ENCODE data around the gene SPAG17. TPM values are rescaled to one million over a fixed set of nuclear protein-coding genes. Genes with fewer than 3 reads are reported as not detected.

The SPAG17 gene
- total and polyA plus RNA-seq, 2 donors (not counting 1 experiment from before 2014, with no cell fraction given) = 0.01 to 0.33 TPM

- no peak overlapping the region for H3K27ac ChIP-seq (ENCODE audit: insufficient read depth, low read length)
- no peaks in the 10 kb centered on the region for H3K9me3 ChIP-seq (ENCODE audit: control insufficient read depth, insufficient read depth, low read depth, low read length)
- H3K27me3 ChIP-seq (ENCODE audit: control insufficient read depth, insufficient read depth, low read length) = no peaks in the 10 kb centered on the region
- no peak for DNase-seq (ENCODE audit: low read depth in 2 of 2)
- H2AFZ ChIP-seq (ENCODE audit: low read length) = no peak overlapping the region
- peaks cover 2% of the 10 kb centered on the region for H3K4me1 ChIP-seq (ENCODE audit: control insufficient read depth, extremely low read depth, insufficient read depth, low read length)
- H3K9ac ChIP-seq (ENCODE audit: insufficient read depth, low read length) = no peak overlapping the region
- H4K20me1 ChIP-seq (ENCODE audit: control insufficient read depth, extremely low read depth, insufficient read depth, low read length) = no peaks in the 10 kb centered on the region
- H3K36me3 ChIP-seq (ENCODE audit: control insufficient read depth, insufficient read depth, low read length) = no peaks in the 10 kb centered on the region
- H3K4me3 ChIP-seq (replicated peaks in 1 of 4; ENCODE audit: control extremely low read depth in 1 of 4, insufficient read depth in 1 of 4, low read depth in 3 of 4, low read length in 4 of 4) = no peak overlapping the region
- H3K79me2 ChIP-seq (ENCODE audit: control insufficient read depth, insufficient read depth, low read length) = no peaks in the 10 kb centered on the region
- no peak for TF ChIP-seq EZH2 (IDR thresholded peaks at IDR 0.05; ENCODE audit: low read length, missing control alignments)
- no peak for TF ChIP-seq CTCF (conservative IDR thresholded peaks at IDR 0.05 in 1 of 2, IDR thresholded peaks at IDR 0.05 in 1 of 2; ENCODE audit: low read depth in 1 of 2, low read length in 2 of 2)
- H3K4me2 ChIP-seq (ENCODE audit: extremely low read depth, insufficient read depth, low read length) = no peak overlapping the region
These were observed 68.1 kb downstream of the SPAG17 start for GRCh38 chr1:118116909-118117308.

- Histone ChIP-seq H3K9me3 (ENCODE audit: control insufficient read depth, insufficient read depth, low read depth, low read length) (no peaks in the 10 kb centered on the region), H4K20me1 (ENCODE audit: control insufficient read depth, extremely low read depth, insufficient read depth, low read length) (no peaks in the 10 kb centered on the region), H3K4me2 (ENCODE audit: extremely low read depth, insufficient read depth, low read length) (no peak overlapping the region), H3K4me1 (ENCODE audit: control insufficient read depth, extremely low read depth, insufficient read depth, low read length) (peaks cover 2% of the 10 kb centered on the region), H3K79me2 (ENCODE audit: control insufficient read depth, insufficient read depth, low read length) (no peaks in the 10 kb centered on the region), H3K4me3 (replicated peaks in 1 of 4; ENCODE audit: control extremely low read depth in 1 of 4, insufficient read depth in 1 of 4, low read depth in 3 of 4, low read length in 4 of 4) (no peak overlapping the region), H3K36me3 (ENCODE audit: control insufficient read depth, insufficient read depth, low read length) (no peaks in the 10 kb centered on the region), H3K9ac (ENCODE audit: insufficient read depth, low read length) (no peak overlapping the region), H3K27me3 (ENCODE audit: control insufficient read depth, insufficient read depth, low read length) (no peaks in the 10 kb centered on the region), H2AFZ (ENCODE audit: low read length) (no peak overlapping the region), H3K27ac (ENCODE audit: insufficient read depth, low read length) (no peak overlapping the region)
- DNase-seq (ENCODE audit: low read depth in 2 of 2) = peak; percentile 16 to 61
- TF ChIP-seq CTCF (conservative IDR thresholded peaks at IDR 0.05 in 1 of 2, IDR thresholded peaks at IDR 0.05 in 1 of 2; ENCODE audit: low read depth in 1 of 2, low read length in 2 of 2) (no peak), EZH2 (IDR thresholded peaks at IDR 0.05; ENCODE audit: low read length, missing control alignments) (no peak)
These were observed 68.6 kb downstream of the SPAG17 start for GRCh38 chr1:118116401-118116800.

GRCh38 chr1:118115567-118116295, 69.3 kb downstream of the SPAG17 start:
- peaks cover 2% of the 10 kb centered on the region for H3K4me1 ChIP-seq (ENCODE audit: control insufficient read depth, extremely low read depth, insufficient read depth, low read length)
- DNase-seq (ENCODE audit: low read depth in 2 of 2) = peak; percentile 45 to 64

More at GRCh38 chr1:118115567-118116295, 69.3 kb downstream of the SPAG17 start:
- no peak for TF ChIP-seq EZH2 (IDR thresholded peaks at IDR 0.05; ENCODE audit: low read length, missing control alignments)
- no peak for TF ChIP-seq CTCF (conservative IDR thresholded peaks at IDR 0.05 in 1 of 2, IDR thresholded peaks at IDR 0.05 in 1 of 2; ENCODE audit: low read depth in 1 of 2, low read length in 2 of 2)
- Histone ChIP-seq H3K27me3 (ENCODE audit: control insufficient read depth, insufficient read depth, low read length) (no peaks in the 10 kb centered on the region), H2AFZ (ENCODE audit: low read length) (no peak overlapping the region), H3K9me3 (ENCODE audit: control insufficient read depth, insufficient read depth, low read depth, low read length) (no peaks in the 10 kb centered on the region), H3K79me2 (ENCODE audit: control insufficient read depth, insufficient read depth, low read length) (no peaks in the 10 kb centered on the region), H3K4me2 (ENCODE audit: extremely low read depth, insufficient read depth, low read length) (no peak overlapping the region), H3K4me3 (replicated peaks in 1 of 4; ENCODE audit: control extremely low read depth in 1 of 4, insufficient read depth in 1 of 4, low read depth in 3 of 4, low read length in 4 of 4) (no peak overlapping the region), H4K20me1 (ENCODE audit: control insufficient read depth, extremely low read depth, insufficient read depth, low read length) (no peaks in the 10 kb centered on the region), H3K36me3 (ENCODE audit: control insufficient read depth, insufficient read depth, low read length) (no peaks in the 10 kb centered on the region), H3K27ac (ENCODE audit: insufficient read depth, low read length) (no peak overlapping the region), H3K9ac (ENCODE audit: insufficient read depth, low read length) (no peak overlapping the region)
